ENCODE data around the gene B4GALT4. TPM values are rescaled to one million over a fixed set of nuclear protein-coding genes. Genes with fewer than 3 reads are reported as not detected.

The B4GALT4 gene
- total and polyA plus RNA-seq, 2 of the 4 experiments (the other 2 are of a cell fraction), result 27.0 to 30.3 TPM

- no peak overlapping the region for H2BK20ac ChIP-seq (ENCODE audit: low read depth, low read length)
- no peak overlapping the region for H3K18ac ChIP-seq (ENCODE audit: low read depth, low read length)
- DNase-seq (no peak), ATAC-seq (ENCODE audit: low read depth) (no peak)
- 94% methylated on average over 5 of the region's 7 CpGs; no CpG with 5 or more reads in 1 of the 2 experiments for WGBS, 2 experiments (ENCODE audit: extremely low coverage in 2 of 2, insufficient read length in 1 of 2)
- no peak overlapping the region for H3K27ac ChIP-seq (ENCODE audit: insufficient read depth, low read length)
- H2BK15ac ChIP-seq (ENCODE audit: low read depth, low read length), result no peak overlapping the region
- H2AK5ac ChIP-seq (ENCODE audit: low read depth, low read length), result no peak overlapping the region
- H3K56ac ChIP-seq (ENCODE audit: extremely low read depth, insufficient read depth, low read length), result no peak overlapping the region
- POLR2A ChIA-PET (ENCODE audit: unreplicated experiment), result no interaction called here
- H3K4me2 ChIP-seq (ENCODE audit: low read depth, low read length), result no peak overlapping the region
- H3K4ac ChIP-seq (ENCODE audit: low read depth, low read length), result no peak overlapping the region
- H2AFZ ChIP-seq (replicated peaks; ENCODE audit: low read length, poor library complexity), result no peak overlapping the region
- no peak overlapping the region for H3K23ac ChIP-seq (ENCODE audit: low read depth, low read length)
- no peak overlapping the region for H3K9ac ChIP-seq (ENCODE audit: low read depth, low read length)
- H3K79me1 ChIP-seq (ENCODE audit: low read depth in 1 of 2, low read length in 2 of 2), result peaks cover 13 to 22% of the 10 kb centered on the region in 2 experiments; a peak in 3 of 4 replicates
- CTCF ChIA-PET, result no interaction called here
- no TSS peak for BruUV-seq (replicated peaks)
- H2BK120ac ChIP-seq (ENCODE audit: low read depth, low read length), result no peak overlapping the region
- dilution Hi-C loops (cut with HindIII; ENCODE audit: low sequenced_read_pairs, unreplicated experiment) (no loop called here), intact Hi-C loops (cut with micrococcal nuclease) (no loop called here), in situ Hi-C loops (cut with MboI; ENCODE audit: low sequenced_read_pairs) (no loop called here)
- no peak overlapping the region for H2AK9ac ChIP-seq (replicated peaks; ENCODE audit: low read depth, low read length, poor library complexity)
- no peak overlapping the region for H3K4me3 ChIP-seq (ENCODE audit: insufficient read depth, low read depth, low read length)
- TF ChIP-seq NFE2L2 (IDR thresholded peaks at IDR 0.05; ENCODE audit: low read depth, low read length) (no peak), POLR2A (IDR thresholded peaks at IDR 0.05; ENCODE audit: low read depth, low read length) (no peak), RFX5 (IDR thresholded peaks at IDR 0.05; ENCODE audit: low read depth, low read length) (no peak), CEBPB (IDR thresholded peaks at IDR 0.05; ENCODE audit: low read depth, low read length) (no peak), FOS (IDR thresholded peaks at IDR 0.05; ENCODE audit: low read depth, low read length) (no peak), CTCF (conservative IDR thresholded peaks at IDR 0.05; ENCODE audit: low read depth, low read length) (no peak), SMC3 (IDR thresholded peaks at IDR 0.05; ENCODE audit: low read depth, low read length) (no peak)
- H3K14ac ChIP-seq (replicated peaks; ENCODE audit: low read depth, low read length), result no peak overlapping the region
- H3K9me3 ChIP-seq (ENCODE audit: control insufficient read depth, insufficient read depth, low read length), result no peaks in the 10 kb centered on the region
- no peak overlapping the region for H2BK5ac ChIP-seq (ENCODE audit: low read depth, low read length, poor library complexity, severe bottlenecking)
- H4K91ac ChIP-seq (ENCODE audit: insufficient read depth, low read depth, low read length), result no peak overlapping the region
- no peak overlapping the region for H4K5ac ChIP-seq (ENCODE audit: low read depth, low read length)
- H4K8ac ChIP-seq (ENCODE audit: low read depth in 2 of 2, low read length in 2 of 2), result no peak overlapping the region
- no peaks in the 10 kb centered on the region for H4K20me1 ChIP-seq (ENCODE audit: insufficient read depth, low read length)
- peaks cover 2% of the 10 kb centered on the region for H3K9me1 ChIP-seq (ENCODE audit: insufficient read depth, low read length)
- H3K27me3 ChIP-seq (ENCODE audit: control insufficient read depth, insufficient read depth, low read length), result no peaks in the 10 kb centered on the region
- H3K36me3 ChIP-seq (ENCODE audit: control insufficient read depth, insufficient read depth, low read length), result peaks cover 52% of the 10 kb centered on the region
- 0 out of 2 replicates have a peak, but pooled peaks cover 3% of the 10 kb centered on the region for H3K4me1 ChIP-seq (ENCODE audit: control insufficient read depth, insufficient read depth, low read length)
Observed at GRCh38 chr3:119220198-119220597, 20.5 kb downstream of the B4GALT4 start.
